Measurements from ENCODE around the gene LARP4B.

The LARP4B gene

DNA sequence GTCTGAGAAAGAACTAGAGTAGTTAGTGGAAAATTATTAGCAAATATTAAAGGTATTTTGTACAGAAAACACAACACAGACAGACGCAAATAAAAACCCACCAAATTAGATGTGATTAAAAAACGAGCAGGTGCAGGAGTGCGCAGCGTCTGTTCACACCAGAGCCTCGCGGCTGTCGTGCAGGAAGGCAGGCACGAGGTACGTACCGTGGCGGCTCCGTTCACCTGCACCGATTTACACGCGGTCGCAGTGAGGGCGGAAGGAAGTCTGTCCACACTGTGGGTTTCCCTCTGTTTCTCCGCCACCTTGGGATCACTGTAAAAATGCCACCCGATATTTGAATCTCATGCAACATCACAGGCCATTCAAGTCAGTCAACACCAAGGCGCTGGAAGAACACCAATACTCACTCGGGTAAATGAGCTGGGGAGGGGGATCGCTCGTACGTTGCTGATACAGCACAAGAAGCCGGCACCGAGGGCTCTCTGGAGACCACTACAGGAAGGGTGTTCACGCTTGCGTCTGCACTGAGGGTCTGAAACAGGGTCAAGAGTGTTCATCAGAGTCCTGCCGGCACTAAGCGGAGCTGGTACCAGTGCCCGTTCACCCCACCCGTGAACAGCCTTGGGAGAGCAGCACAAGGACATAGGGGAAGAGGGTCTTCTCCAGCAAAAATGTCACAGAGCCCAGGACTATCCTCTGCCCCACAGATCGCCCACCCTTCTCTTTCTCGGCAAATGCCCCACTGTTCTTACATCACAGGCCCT, 116.8 kb downstream of the LARP4B start:
- TF ChIP-seq, protein P1, sequence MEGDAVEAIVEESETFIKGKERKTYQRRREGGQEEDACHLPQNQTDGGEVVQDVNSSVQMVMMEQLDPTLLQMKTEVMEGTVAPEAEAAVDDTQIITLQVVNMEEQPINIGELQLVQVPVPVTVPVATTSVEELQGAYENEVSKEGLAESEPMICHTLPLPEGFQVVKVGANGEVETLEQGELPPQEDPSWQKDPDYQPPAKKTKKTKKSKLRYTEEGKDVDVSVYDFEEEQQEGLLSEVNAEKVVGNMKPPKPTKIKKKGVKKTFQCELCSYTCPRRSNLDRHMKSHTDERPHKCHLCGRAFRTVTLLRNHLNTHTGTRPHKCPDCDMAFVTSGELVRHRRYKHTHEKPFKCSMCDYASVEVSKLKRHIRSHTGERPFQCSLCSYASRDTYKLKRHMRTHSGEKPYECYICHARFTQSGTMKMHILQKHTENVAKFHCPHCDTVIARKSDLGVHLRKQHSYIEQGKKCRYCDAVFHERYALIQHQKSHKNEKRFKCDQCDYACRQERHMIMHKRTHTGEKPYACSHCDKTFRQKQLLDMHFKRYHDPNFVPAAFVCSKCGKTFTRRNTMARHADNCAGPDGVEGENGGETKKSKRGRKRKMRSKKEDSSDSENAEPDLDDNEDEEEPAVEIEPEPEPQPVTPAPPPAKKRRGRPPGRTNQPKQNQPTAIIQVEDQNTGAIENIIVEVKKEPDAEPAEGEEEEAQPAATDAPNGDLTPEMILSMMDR (IDR thresholded peaks at IDR 0.05; ENCODE audit: extremely low read depth, insufficient read depth, missing control alignments) = no peak
- peak; percentile 16 for DNase-seq (ENCODE audit: low spot score)
- in situ Hi-C loops (cut with MboI; ENCODE audit: low pct_unique_long_range_greater_than_20kb, low sequenced_read_pairs, unreplicated experiment) = loop anchor here (25.0 kb wide), 1 partner anchor 302 kb away; no protein-coding TSS in a partner anchor

DNA sequence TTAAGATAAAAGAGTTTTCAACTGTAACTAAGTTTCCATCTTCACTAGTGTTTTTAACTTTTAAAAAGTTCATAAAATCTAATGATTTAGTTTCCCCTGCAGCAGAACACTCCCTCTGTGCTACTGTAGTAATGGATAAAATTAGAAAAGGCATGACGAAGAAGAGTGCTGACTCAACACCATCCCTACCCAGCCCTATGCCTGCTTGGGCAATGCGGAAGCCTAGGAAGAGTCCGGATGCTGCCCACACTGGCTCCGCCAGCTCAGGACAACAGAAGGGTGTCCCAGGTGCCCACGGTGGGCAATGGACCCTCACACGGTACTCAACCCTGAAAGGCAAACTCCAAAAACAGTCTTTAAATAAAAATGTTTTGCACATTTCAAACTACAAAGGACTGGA, 118.2 kb downstream of the LARP4B start:
- TF ChIP-seq, protein P1 (IDR thresholded peaks at IDR 0.05; ENCODE audit: extremely low read depth, insufficient read depth, missing control alignments) = no peak
- in situ Hi-C loops (cut with MboI; ENCODE audit: low pct_unique_long_range_greater_than_20kb, low sequenced_read_pairs, unreplicated experiment) = loop anchor here (25.0 kb wide), 1 partner anchor 301 kb away; no protein-coding TSS in a partner anchor

DNA sequence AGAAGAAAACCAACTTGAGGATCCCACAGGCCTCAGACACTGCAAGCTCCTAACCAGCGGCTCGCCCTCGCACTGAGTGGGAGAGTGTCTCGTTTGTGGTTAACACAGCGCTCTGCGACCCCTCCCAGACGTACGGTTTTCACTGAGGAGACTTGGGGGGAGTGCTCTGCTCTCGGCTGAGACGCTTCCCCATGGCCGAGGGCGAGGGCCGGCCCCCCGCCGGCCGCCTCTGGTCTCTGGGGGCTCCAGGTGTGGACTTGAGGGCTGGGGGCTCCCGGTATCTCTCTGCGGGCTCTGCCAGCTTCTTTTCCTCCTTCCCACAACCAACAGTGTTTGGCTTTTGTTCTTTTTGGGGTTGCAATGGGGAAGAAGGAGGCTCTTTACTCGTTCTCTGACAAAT, 118.7 kb downstream of the LARP4B start:
- in situ Hi-C loops (cut with MboI; ENCODE audit: low pct_unique_long_range_greater_than_20kb, low sequenced_read_pairs, unreplicated experiment) = loop anchor here (25.0 kb wide), 1 partner anchor 300 kb away; no protein-coding TSS in a partner anchor
- DNase-seq (ENCODE audit: low spot score) = no peak
- TF ChIP-seq, protein P1 (IDR thresholded peaks at IDR 0.05; ENCODE audit: extremely low read depth, insufficient read depth, missing control alignments) = no peak

More for the DNA sequence above, 118.2 kb downstream of the LARP4B start:
- peak; percentile 18 for DNase-seq (ENCODE audit: low spot score)

DNA sequence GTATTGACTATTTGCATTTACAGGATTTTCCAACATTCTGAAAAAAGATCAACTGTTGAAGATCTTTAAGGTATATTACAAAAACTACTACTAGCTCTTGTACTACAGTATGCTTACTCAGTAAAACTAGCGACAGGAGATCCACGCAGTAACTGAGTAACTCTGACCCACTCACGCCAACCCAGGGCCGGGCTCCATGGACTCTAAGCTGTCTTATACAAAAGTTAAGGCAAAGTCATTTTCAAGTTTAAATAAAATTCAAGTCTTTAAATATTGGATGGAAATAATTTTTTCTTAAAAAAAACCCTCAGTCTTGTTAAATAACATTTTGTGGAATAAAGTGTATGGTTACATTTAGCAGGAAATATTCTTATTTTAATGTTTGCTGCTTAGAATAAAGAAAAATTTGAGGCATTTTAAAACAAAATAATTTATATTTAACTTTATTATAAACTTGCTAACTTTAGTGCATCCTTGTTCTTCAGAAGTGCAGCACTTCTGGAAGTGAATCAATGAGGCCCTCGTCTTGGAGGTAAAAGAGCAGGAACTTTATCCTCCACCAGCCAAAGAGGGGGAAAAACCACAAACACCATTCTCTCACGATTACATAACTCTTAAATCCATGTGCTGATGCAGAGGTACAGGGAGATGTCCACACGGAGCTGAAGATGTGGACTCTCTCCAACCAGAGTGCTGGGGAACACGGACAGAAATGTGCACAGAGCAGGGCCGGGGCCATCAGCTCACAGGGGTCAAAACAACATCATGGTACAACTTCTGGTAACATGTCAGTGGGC, 119.9 kb downstream of the LARP4B start:
- no peak for DNase-seq (ENCODE audit: low spot score)
- in situ Hi-C loops (cut with MboI; ENCODE audit: low pct_unique_long_range_greater_than_20kb, low sequenced_read_pairs, unreplicated experiment) = loop anchor here (25.0 kb wide), 1 partner anchor 299 kb away; no protein-coding TSS in a partner anchor
- TF ChIP-seq, protein P1 (IDR thresholded peaks at IDR 0.05; ENCODE audit: extremely low read depth, insufficient read depth, missing control alignments) = no peak

DNA sequence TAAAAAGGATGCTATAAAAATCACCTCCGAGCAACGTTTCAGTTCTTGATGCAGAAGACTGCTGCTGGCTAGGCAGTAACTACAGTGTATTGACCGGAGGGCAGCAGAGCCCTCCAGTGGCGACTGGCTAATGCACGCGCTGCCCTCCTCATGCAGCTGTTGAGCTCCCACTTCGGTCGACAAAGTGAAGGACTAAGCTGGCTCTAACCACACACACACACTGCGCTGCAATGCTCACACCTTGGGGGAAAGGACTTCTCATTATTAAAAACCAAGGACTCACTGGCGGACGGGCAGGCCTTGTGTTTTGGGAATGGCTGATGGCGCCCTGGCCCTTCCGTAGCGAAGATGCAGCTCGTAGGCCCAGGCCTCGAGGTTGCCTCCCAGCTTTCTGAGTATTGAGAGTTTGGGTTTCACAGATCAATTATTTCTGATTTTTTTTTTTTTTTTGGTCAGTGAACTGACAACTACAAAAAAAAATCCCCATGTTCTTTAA, 121.1 kb downstream of the LARP4B start:
- DNase-seq (ENCODE audit: low spot score) = no peak
- in situ Hi-C loops (cut with MboI; ENCODE audit: low pct_unique_long_range_greater_than_20kb, low sequenced_read_pairs, unreplicated experiment) = loop anchor here (25.0 kb wide), 1 partner anchor 298 kb away; no protein-coding TSS in a partner anchor
- TF ChIP-seq, protein P1 (IDR thresholded peaks at IDR 0.05; ENCODE audit: extremely low read depth, insufficient read depth, missing control alignments) = peak; percentile 54

DNA sequence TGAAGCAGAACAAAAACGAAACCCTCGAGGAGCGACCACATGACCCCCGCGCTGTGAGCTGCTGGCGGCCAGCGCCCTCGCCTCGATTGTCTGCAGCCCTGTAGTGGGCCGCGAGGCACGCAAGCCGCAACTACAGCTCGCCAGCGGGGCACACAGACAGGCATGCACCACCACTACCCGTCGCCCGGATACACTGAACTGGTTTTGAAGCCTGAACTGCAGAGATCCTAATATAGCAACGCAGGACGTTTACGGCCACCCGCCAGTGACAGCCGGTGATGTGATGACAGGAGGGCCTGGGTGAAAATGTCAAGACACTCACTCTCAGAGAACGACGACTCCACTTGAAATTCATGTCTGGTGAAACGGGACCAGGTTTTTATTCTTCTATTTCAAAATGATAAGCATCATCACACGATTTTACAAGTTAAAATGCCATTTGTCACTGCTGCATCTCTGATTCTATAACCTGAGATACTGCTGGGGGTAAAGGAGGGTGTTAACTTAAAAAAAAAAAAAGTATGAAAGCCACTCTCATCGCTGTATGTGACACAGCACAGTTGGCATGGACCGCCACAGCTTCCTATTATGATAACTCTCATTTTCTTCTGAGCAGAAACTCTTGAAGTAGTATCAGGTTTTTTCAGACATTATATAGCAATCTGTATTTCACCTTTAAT, 121.7 kb downstream of the LARP4B start:
- in situ Hi-C loops (cut with MboI; ENCODE audit: low pct_unique_long_range_greater_than_20kb, low sequenced_read_pairs, unreplicated experiment) = loop anchor here (25.0 kb wide), 1 partner anchor 298 kb away; no protein-coding TSS in a partner anchor
- TF ChIP-seq, protein P1 (IDR thresholded peaks at IDR 0.05; ENCODE audit: extremely low read depth, insufficient read depth, missing control alignments) = no peak
- no peak for DNase-seq (ENCODE audit: low spot score)
